ENCODE data around the gene FGF3. TPM values are rescaled to one million over a fixed set of nuclear protein-coding genes. Genes with fewer than 3 reads are reported as not detected.
"Not testable (repeated sequence)": the region's sequence is repeated elsewhere in the genome, so short reads cannot be mapped to it uniquely, and the experiment has no call there.

The FGF3 gene
- total RNA-seq, 2 experiments from 2014 or later, result not detected

- Mint-ChIP-seq H3K9me3 (no peaks in the 10 kb centered on the region), H3K4me1 (no peaks in the 10 kb centered on the region), H3K27ac (no peak overlapping the region), H3K27me3 (peaks cover 23% of the 10 kb centered on the region), H3K36me3 (ENCODE audit: low read depth) (no peaks in the 10 kb centered on the region), H3K4me3 (no peak overlapping the region)
- ChIA-PET CTCF (interaction anchor here (1.5 kb wide), 1 partner anchor 9 kb away, joined by 4 read pairs; no protein-coding TSS in a partner anchor), POLR2A (no interaction called here)
- no peak for DNase-seq
Measured at GRCh38 chr11:69778373-69778772, 40.8 kb downstream of the FGF3 start.

GRCh38 chr11:69775163-69775755 lies 44.0 kb downstream of the FGF3 start, which contains the start of gene FGF4:
Gene FGF4, minus strand, starts transcription at chr11:69775341. Its CDS starts 257 bp downstream, at chr11:69775084.
- Mint-ChIP-seq H3K4me3 (no peak within 1 kb of the TSS), H3K9me3 (no peaks in the 10 kb centered on the region), H3K4me1 (no peaks in the 10 kb centered on the region), H3K36me3 (ENCODE audit: low read depth) (no peaks in the 10 kb centered on the region), H3K27ac (no peak within 1 kb of the TSS), H3K27me3 (peaks cover 40% of the 10 kb centered on the region)
- CTCF ChIA-PET, result no interaction called here
- POLR2A ChIA-PET, result no interaction called here
- DNase-seq, result no peak

- POLR2A ChIA-PET, result no interaction called here
- no peak for DNase-seq
- Mint-ChIP-seq H3K27ac (no peak overlapping the region), H3K9me3 (no peaks in the 10 kb centered on the region), H3K36me3 (ENCODE audit: low read depth) (no peaks in the 10 kb centered on the region), H3K4me1 (no peaks in the 10 kb centered on the region), H3K27me3 (peaks cover 39% of the 10 kb centered on the region), H3K4me3 (no peak overlapping the region)
- CTCF ChIA-PET, result no interaction called here
Measured at GRCh38 chr11:69774354-69775162, 44.7 kb downstream of the FGF3 start.

GRCh38 chr11:69773626-69774353 lies 45.4 kb downstream of the FGF3 start:
- Mint-ChIP-seq H3K36me3 (ENCODE audit: low read depth) (no peaks in the 10 kb centered on the region), H3K27ac (no peak overlapping the region), H3K4me1 (no peaks in the 10 kb centered on the region), H3K4me3 (no peak overlapping the region), H3K9me3 (no peaks in the 10 kb centered on the region), H3K27me3 (peaks cover 41% of the 10 kb centered on the region)
- POLR2A ChIA-PET, result no interaction called here
- CTCF ChIA-PET, result no interaction called here
- DNase-seq, result no peak

GRCh38 chr11:69771466-69771865 lies 47.8 kb downstream of the FGF3 start:
- ChIA-PET POLR2A (no interaction called here), CTCF (interaction anchor here (0.7 to 1.0 kb wide), 2 partner anchors 12 to 14 kb away, joined by 3 to 4 read pairs; no protein-coding TSS in a partner anchor)
- Mint-ChIP-seq H3K4me3 (no peak overlapping the region), H3K9me3 (no peaks in the 10 kb centered on the region), H3K4me1 (no peaks in the 10 kb centered on the region), H3K27ac (no peak overlapping the region), H3K27me3 (peaks cover 34% of the 10 kb centered on the region), H3K36me3 (ENCODE audit: low read depth) (no peaks in the 10 kb centered on the region)
- no peak for DNase-seq

GRCh38 chr11:69770540-69770939 lies 48.7 kb downstream of the FGF3 start:
- no peaks in the 10 kb centered on the region for H3K9me3 Mint-ChIP-seq
- no peak for DNase-seq
- no peak overlapping the region for H3K27ac Mint-ChIP-seq
- H3K4me3 Mint-ChIP-seq, result no peak overlapping the region
- H3K36me3 Mint-ChIP-seq (ENCODE audit: low read depth), result no peaks in the 10 kb centered on the region
- ChIA-PET CTCF (no interaction called here), POLR2A (no interaction called here)
- peaks cover 27% of the 10 kb centered on the region for H3K27me3 Mint-ChIP-seq
- H3K4me1 Mint-ChIP-seq, result no peaks in the 10 kb centered on the region

GRCh38 chr11:69765498-69765995 lies 53.7 kb downstream of the FGF3 start:
- ChIA-PET POLR2A (no interaction called here), CTCF (no interaction called here)
- no peaks in the 10 kb centered on the region for H3K4me1 Mint-ChIP-seq
- H3K27ac Mint-ChIP-seq, result no peak overlapping the region
- no peak overlapping the region for H3K4me3 Mint-ChIP-seq
- H3K9me3 Mint-ChIP-seq, result no peaks in the 10 kb centered on the region
- peaks cover 7% of the 10 kb centered on the region for H3K27me3 Mint-ChIP-seq
- no peaks in the 10 kb centered on the region for H3K36me3 Mint-ChIP-seq (ENCODE audit: low read depth)
- no peak for DNase-seq

- POLR2A ChIA-PET; H3K4me3 Mint-ChIP-seq; H3K27ac Mint-ChIP-seq; H3K27me3 Mint-ChIP-seq; DNase-seq; H3K36me3 Mint-ChIP-seq (ENCODE audit: low read depth); H3K4me1 Mint-ChIP-seq; H3K9me3 Mint-ChIP-seq; CTCF ChIA-PET: not testable (repeated sequence)
Measured at GRCh38 chr11:69764918-69765317, 54.3 kb downstream of the FGF3 start.

- H3K27ac Mint-ChIP-seq, result no peak overlapping the region
- no peaks in the 10 kb centered on the region for H3K4me1 Mint-ChIP-seq
- DNase-seq, result no peak
- H3K4me3 Mint-ChIP-seq, result no peak overlapping the region
- H3K27me3 Mint-ChIP-seq, result no peaks in the 10 kb centered on the region
- peaks cover 4% of the 10 kb centered on the region for H3K9me3 Mint-ChIP-seq
- ChIA-PET CTCF (no interaction called here), POLR2A (no interaction called here)
- no peaks in the 10 kb centered on the region for H3K36me3 Mint-ChIP-seq (ENCODE audit: low read depth)
Measured at GRCh38 chr11:69760319-69760718, 58.9 kb downstream of the FGF3 start.

Other genes starting within 250 kb of the FGF3 start
- under 1 TPM; 0.21 to 0.42 TPM for gene CCND1, start 178.3 kb downstream of the FGF3 start, total RNA-seq
- 10 to 100 TPM; 30.7 to 34.0 TPM for gene LTO1, start 144.1 kb downstream of the FGF3 start, total RNA-seq
- not detected for gene FGF19, start 115.4 kb downstream of the FGF3 start, total RNA-seq
- not detected for gene FGF4, start 44.1 kb downstream of the FGF3 start, total RNA-seq